Keratinocyte (primary cell): ENCODE results near the gene SPATS2. TPM values are rescaled to one million over a fixed set of nuclear protein-coding genes. Genes with fewer than 3 reads are reported as not detected.

Experiments used
- DNase-seq: peaks from one replicate; pipeline ENCODE4 v3.0.0-alpha.2; 2011; ENCODE audit warnings: low read depth, missing footprints, low spot score
- FAIRE-seq: peaks from 2 replicates; lab custom pipeline; 2011; peaks lifted over from hg19 to GRCh38; lab: Jason Lieb, UNC
- H2AFZ ChIP-seq: 2 replicates; pipeline ENCODE4 v1.6.0; 2012; ENCODE audit warnings: low read length, control low read depth, inconsistent platforms; ENCODE audit not compliant: control insufficient read depth
- H3K27ac ChIP-seq: 2 replicates; pipeline ENCODE4 v1.5.1; 2011; ENCODE audit warnings: low read length; ENCODE audit not compliant: control insufficient read depth, insufficient read depth
- H3K27me3 ChIP-seq: 3 replicates; pipeline ENCODE4 v1.6.0; 2011; ENCODE audit warnings: low read length; ENCODE audit not compliant: control insufficient read depth, insufficient read depth; ENCODE audit errors: extremely low read depth
- H3K36me3 ChIP-seq, 2 experiments: 2 replicates in 1 of 2; 3 replicates in 1 of 2; pipeline ENCODE4 v1.5.1; 2011; ENCODE audit warnings: low read length in 2 of 2, mild to moderate bottlenecking in 1 of 2; ENCODE audit not compliant: control insufficient read depth in 2 of 2, insufficient read depth in 2 of 2; ENCODE audit errors: extremely low read depth in 1 of 2
- H3K4me1 ChIP-seq: 3 replicates; pipeline ENCODE4 v1.5.1; 2011; ENCODE audit warnings: low read length; ENCODE audit not compliant: control insufficient read depth, insufficient read depth; ENCODE audit errors: extremely low read depth
- H3K4me2 ChIP-seq: 3 replicates; pipeline ENCODE4 v1.6.0; 2011; ENCODE audit warnings: low read depth, low read length; ENCODE audit not compliant: control insufficient read depth, insufficient read depth; ENCODE audit errors: extremely low read depth
- H3K4me3 ChIP-seq, 3 experiments: fragments of 200-600 bp in 1 of 3; sonication (generic) in 1 of 3; 2 replicates in 2 of 3; 3 replicates in 1 of 3; pipeline ENCODE4 v1.5.1; 2011 to 2016; ENCODE audit warnings: low read length in 3 of 3, mild to moderate bottlenecking in 3 of 3, control low read depth in 2 of 3, inconsistent platforms in 1 of 3, low read depth in 1 of 3, mixed read lengths in 1 of 3, mixed run types in 1 of 3, moderate library complexity in 1 of 3; ENCODE audit not compliant: control insufficient read depth in 2 of 3, insufficient read depth in 2 of 3; ENCODE audit errors: extremely low read depth in 1 of 3
- H3K79me2 ChIP-seq: 2 replicates; pipeline ENCODE4 v1.6.0; 2012; ENCODE audit warnings: low read length; ENCODE audit not compliant: control insufficient read depth, insufficient read depth
- H3K9ac ChIP-seq: 3 replicates; pipeline ENCODE4 v1.6.0; 2011; ENCODE audit warnings: low read length; ENCODE audit not compliant: control insufficient read depth, insufficient read depth; ENCODE audit errors: extremely low read depth
- H3K9me1 ChIP-seq: 3 replicates; pipeline ENCODE4 v1.6.0; 2011; ENCODE audit warnings: low read length; ENCODE audit not compliant: control insufficient read depth, insufficient read depth; ENCODE audit errors: extremely low read depth
- H3K9me3 ChIP-seq: 2 replicates; pipeline ENCODE4 v1.5.1; 2012; ENCODE audit warnings: low read depth, low read length; ENCODE audit not compliant: control insufficient read depth
- H4K20me1 ChIP-seq: 3 replicates; pipeline ENCODE4 v1.6.0; 2011; ENCODE audit warnings: low read length; ENCODE audit not compliant: control insufficient read depth, insufficient read depth; ENCODE audit errors: extremely low read depth
- CTCF ChIP-seq, 3 experiments: IDR thresholded peaks in 1 of 3; conservative IDR thresholded peaks in 1 of 3; optimal IDR thresholded peaks in 1 of 3; 2 replicates in 2 of 3; 3 replicates in 1 of 3; pipeline versions ENCODE3 to v1.5.1; 2011; ENCODE audit warnings: low read length in 3 of 3, mild to moderate bottlenecking in 3 of 3, moderate library complexity in 2 of 3, control low read depth in 1 of 3, inconsistent platforms in 1 of 3; ENCODE audit not compliant: insufficient read depth in 2 of 3; ENCODE audit errors: extremely low read depth in 1 of 3
- EZH2 ChIP-seq: IDR thresholded peaks from one replicate; pipeline ENCODE4 v1.6.1; 2012; ENCODE audit warnings: inconsistent platforms, mild to moderate bottlenecking, low read length, moderate library complexity
- dilution Hi-C: fragments of 300-500 bp; cut with MboI; formaldehyde crosslinking; loops from one replicate; pipeline ENCODE4 v1.7.0; 2020; ENCODE audit warnings: low sequenced_read_pairs; ENCODE audit not compliant: extremely low pct_ligation_motif_present
- polyA plus RNA-seq, 5 experiments: library from polyadenylated mRNA; depleted of rRNA in 3 of 5; stranded (reverse) in 3 of 5; stranded (forward) in 1 of 5; unstranded in 1 of 5; fragments of >200 nt; gene quantifications; 1 replicate in 1 of 5; 2 replicates in 3 of 5; 3 replicates in 1 of 5; pipeline versions ENCODE4 v1.2.1 to v1.2.3, GENCODE V29; 2011 to 2012; ENCODE audit warnings: missing spikeins in 2 of 5, low read depth in 1 of 5, low replicate concordance in 1 of 5

Gene SPATS2
- polyA plus RNA-seq, 1 donor (not counting 4 experiments of a cell fraction or from before 2014, with no cell fraction given), result 47.9 TPM

- Histone ChIP-seq H3K4me2 (peak overlapping the region; percentile 44), H3K36me3 (no peaks in the 10 kb centered on the region), H3K4me1 (peaks cover 39% of the 10 kb centered on the region), H3K9me3 (no peaks in the 10 kb centered on the region), H3K9ac (no peak overlapping the region), H3K27me3 (peaks cover 32% of the 10 kb centered on the region), H4K20me1 (peaks cover under 1% of the 10 kb centered on the region), H3K27ac (no peak overlapping the region), H3K79me2 (no peaks in the 10 kb centered on the region), H3K4me3 (no peak overlapping the region), H3K9me1 (no peaks in the 10 kb centered on the region), H2AFZ (no peak overlapping the region)
- dilution Hi-C loops, result no loop called here
- DNase-seq (no peak), FAIRE-seq (no peak)
- no peak for TF ChIP-seq CTCF (optimal IDR thresholded peaks at IDR 0.05 in 1 of 3, IDR thresholded peaks at IDR 0.05 in 1 of 3, conservative IDR thresholded peaks at IDR 0.05 in 1 of 3; ENCODE audit: extremely low read depth in 1 of 3, insufficient read depth in 2 of 3, low read length in 3 of 3)
- no peak for TF ChIP-seq EZH2
These were observed 174.0 kb downstream of the SPATS2 start for GRCh38 chr12:49541140-49541861.

- Histone ChIP-seq H4K20me1 (no peaks in the 10 kb centered on the region), H3K4me1 (peaks cover 34% of the 10 kb centered on the region), H3K27me3 (peaks cover 31% of the 10 kb centered on the region), H2AFZ (no peak overlapping the region), H3K9me1 (no peaks in the 10 kb centered on the region), H3K27ac (no peak overlapping the region), H3K9me3 (no peaks in the 10 kb centered on the region), H3K9ac (no peak overlapping the region), H3K36me3 (no peaks in the 10 kb centered on the region), H3K4me3 (no peak overlapping the region), H3K4me2 (no peak overlapping the region), H3K79me2 (no peaks in the 10 kb centered on the region)
- DNase-seq (no peak), FAIRE-seq (no peak)
- dilution Hi-C loops, result no loop called here
- TF ChIP-seq EZH2 (no peak), CTCF (optimal IDR thresholded peaks at IDR 0.05 in 1 of 3, IDR thresholded peaks at IDR 0.05 in 1 of 3, conservative IDR thresholded peaks at IDR 0.05 in 1 of 3; ENCODE audit: extremely low read depth in 1 of 3, insufficient read depth in 2 of 3, low read length in 3 of 3) (no peak)
These were observed 174.7 kb downstream of the SPATS2 start for GRCh38 chr12:49541911-49542505.
